HEK293T (cell line): Measurements from ENCODE around the gene TEP1.

ENCODE experiments used
- ARNT ChIP-seq: fragments of 450-650 bp; IDR thresholded peaks from 2 replicates; pipeline ENCODE4 v1.6.1; 2017; ENCODE audit warnings: mild to moderate bottlenecking
- ELF4 ChIP-seq: fragments of 450-650 bp; IDR thresholded peaks from 2 replicates; pipeline ENCODE4 v1.6.1; 2017; ENCODE audit warnings: antibody characterized with exemption
- FOXA1 ChIP-seq: fragments of 450-650 bp; IDR thresholded peaks from 2 replicates; pipeline ENCODE4 v1.6.1; 2016; ENCODE audit warnings: mild to moderate bottlenecking
- FOXK2 ChIP-seq: fragments of 450-650 bp; IDR thresholded peaks from 2 replicates; pipeline ENCODE4 v1.6.1; 2016; ENCODE audit warnings: mild to moderate bottlenecking
- FOXM1 ChIP-seq: fragments of 450-650 bp; IDR thresholded peaks from 2 replicates; pipeline ENCODE4 v1.6.1; 2017; ENCODE audit warnings: mild to moderate bottlenecking, borderline replicate concordance
- NFRKB ChIP-seq: fragments of 450-650 bp; IDR thresholded peaks from 2 replicates; pipeline ENCODE4 v1.6.1; 2016; ENCODE audit warnings: mild to moderate bottlenecking, moderate library complexity
- SP1 ChIP-seq: fragments of 450-650 bp; IDR thresholded peaks from 2 replicates; pipeline ENCODE4 v1.6.1; 2017
- SUZ12 ChIP-seq: fragments of 450-650 bp; IDR thresholded peaks from 2 replicates; pipeline ENCODE4 v1.6.1; 2016; ENCODE audit warnings: mild to moderate bottlenecking
- ZNF384 ChIP-seq: fragments of 450-650 bp; IDR thresholded peaks from 2 replicates; pipeline ENCODE4 v1.6.1; 2016
- TF ChIP-seq, protein P1 (sequence below): fragments of 450-650 bp; IDR thresholded peaks from 2 replicates; pipeline ENCODE4 v1.6.1; 2016

GRCh38 chr14:20377171-20377570, 36.1 kb downstream of the TEP1 start:
- TF ChIP-seq NFRKB (no peak), FOXM1 (no peak), SP1 (no peak), FOXK2 (no peak), FOXA1 (no peak), ARNT (no peak), SUZ12 (no peak), ELF4 (no peak), ZNF384 (no peak)
- TF ChIP-seq, protein P1, sequence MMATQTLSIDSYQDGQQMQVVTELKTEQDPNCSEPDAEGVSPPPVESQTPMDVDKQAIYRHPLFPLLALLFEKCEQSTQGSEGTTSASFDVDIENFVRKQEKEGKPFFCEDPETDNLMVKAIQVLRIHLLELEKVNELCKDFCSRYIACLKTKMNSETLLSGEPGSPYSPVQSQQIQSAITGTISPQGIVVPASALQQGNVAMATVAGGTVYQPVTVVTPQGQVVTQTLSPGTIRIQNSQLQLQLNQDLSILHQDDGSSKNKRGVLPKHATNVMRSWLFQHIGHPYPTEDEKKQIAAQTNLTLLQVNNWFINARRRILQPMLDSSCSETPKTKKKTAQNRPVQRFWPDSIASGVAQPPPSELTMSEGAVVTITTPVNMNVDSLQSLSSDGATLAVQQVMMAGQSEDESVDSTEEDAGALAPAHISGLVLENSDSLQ, result no peak
